H1 (cell line): ENCODE results near the gene LSM5. TPM values are rescaled to one million over a fixed set of nuclear protein-coding genes. Genes with fewer than 3 reads are reported as not detected.

Source experiments
- CBX8 ChIP-seq: fragments of 300-800, 300-1000 bp; sonication (generic); IDR thresholded peaks from 2 replicates; pipeline ENCODE4 v1.7.1; 2016; ENCODE audit warnings: low read depth, low read length, borderline replicate concordance
- GABPA ChIP-seq: IDR thresholded peaks from 2 replicates; pipeline ENCODE4 v1.6.1; 2011; ENCODE audit warnings: mild to moderate bottlenecking, low read length, moderate library complexity, borderline replicate concordance; ENCODE audit not compliant: insufficient read depth
- POLR2AphosphoS5 ChIP-seq: IDR thresholded peaks from 2 replicates; pipeline ENCODE4 v1.6.1; 2011; ENCODE audit warnings: low read depth, low read length
- RFX5 ChIP-seq: IDR thresholded peaks from 2 replicates; pipeline ENCODE4 v1.6.1; 2011; ENCODE audit warnings: low read depth, low read length, improper control_type of control experiment, borderline replicate concordance
- SP4 ChIP-seq: IDR thresholded peaks from 2 replicates; pipeline ENCODE4 v1.6.1; 2012; ENCODE audit warnings: low read length, inconsistent platforms
- polyA plus RNA-seq, 7 experiments: library from polyadenylated mRNA; depleted of rRNA in 3 of 7; stranded (reverse) in 5 of 7; unstranded in 2 of 7; fragments of >200 nt in 5 of 7; fragments of 200-250 nt in 2 of 7; gene quantifications; 1 replicate in 5 of 7; 2 replicates in 1 of 7; 4 replicates in 1 of 7; pipeline versions ENCODE4 v1.2.1 to v1.2.3, GENCODE V29; 2011 to 2013; ENCODE audit warnings: missing spikeins in 2 of 7, mixed read lengths in 2 of 7
- total RNA-seq: library from RNA; stranded (reverse); fragmentation: NEBNext Ultra II Directional; extraction: Animal tissue kit (Norgen Biotek cat#: 25700); gene quantifications from 2 replicates; pipeline ENCODE4 v1.2.1, GENCODE V29; 2021

Gene LSM5
- total and polyA plus RNA-seq, 2 of the 8 experiments (the other 6 are each of a cell fraction or from before 2014, with no cell fraction given) = 58.9 to 103 TPM

DNA sequence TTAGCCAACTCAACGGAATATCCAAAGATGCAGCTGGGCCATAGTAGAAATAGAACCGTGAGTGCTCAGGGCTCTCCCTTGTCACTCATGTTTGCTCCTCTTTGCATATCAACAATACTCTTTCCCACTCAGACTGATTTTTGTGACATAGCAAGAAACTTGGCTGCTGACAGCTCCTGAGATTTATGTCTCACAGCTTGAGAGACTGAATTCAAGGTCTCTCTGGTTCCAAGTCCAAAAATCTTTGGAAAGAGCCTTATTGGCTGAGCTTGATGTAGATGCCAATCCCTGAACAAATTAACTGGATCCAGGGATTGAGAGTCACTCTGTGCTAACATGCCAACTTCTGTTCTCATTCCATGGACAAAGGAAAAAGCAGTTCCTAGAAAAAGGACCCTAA lies 30.4 kb downstream of the LSM5 start (continued):
- TF ChIP-seq SP4 (no peak), GABPA (no peak), POLR2AphosphoS5 (no peak), RFX5 (no peak), CBX8 (no peak)
